ENCODE results near the gene ITGBL1. TPM values are rescaled to one million over a fixed set of nuclear protein-coding genes. Genes with fewer than 3 reads are reported as not detected.

ITGBL1 gene
- total and polyA plus RNA-seq, 2 donors (not counting 1 experiment from before 2014, with no cell fraction given), result not detected

DNA sequence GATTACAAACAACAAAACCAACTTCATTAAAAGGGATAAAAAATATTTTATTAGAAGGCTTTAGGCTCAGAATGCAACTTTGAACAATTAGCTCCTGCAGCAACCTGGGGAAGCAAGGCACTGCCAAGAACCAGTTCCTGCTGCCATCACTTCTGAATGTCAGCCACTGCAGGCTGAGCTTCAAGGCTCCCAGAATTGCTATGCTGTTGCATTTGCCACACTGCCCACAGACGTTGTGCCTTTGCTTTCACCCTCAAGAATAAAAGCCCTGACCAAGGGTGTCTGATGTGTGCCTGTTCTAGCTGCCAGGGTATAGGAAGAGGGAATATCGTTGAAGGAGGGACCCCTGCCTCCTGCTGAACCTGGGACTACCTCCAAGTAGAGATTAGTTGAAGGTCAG, 238.4 kb downstream of the ITGBL1 start:
- H3K9me3 Mint-ChIP-seq (ENCODE audit: insufficient read depth), result no peaks in the 10 kb centered on the region
- Histone ChIP-seq H3K4me2 (replicated peaks; ENCODE audit: low read depth, low read length, poor library complexity, severe bottlenecking) (no peak overlapping the region), H3K36me3 (replicated peaks in 1 of 2; ENCODE audit: control extremely low read depth in 1 of 2, control insufficient read depth in 1 of 2, extremely low read depth in 1 of 2, insufficient read depth in 2 of 2, low read length in 1 of 2) (no peaks in the 10 kb centered on the region), H3K27me3 (replicated peaks in 1 of 4; ENCODE audit: control extremely low read depth in 1 of 4, control insufficient read depth in 3 of 4, insufficient read depth in 4 of 4, low read length in 3 of 4) (no peaks in the 10 kb centered on the region), H4K20me1 (ENCODE audit: control insufficient read depth, insufficient read depth, low read length, poor library complexity, severe bottlenecking) (no peaks in the 10 kb centered on the region), H3K79me2 (ENCODE audit: control insufficient read depth, insufficient read depth, low read length) (no peaks in the 10 kb centered on the region), H3K4me3 (ENCODE audit: control extremely low read depth in 1 of 5, extremely low read depth in 1 of 5, insufficient read depth in 1 of 5, low read depth in 2 of 5, low read length in 4 of 5) (no peak overlapping the region), H3K27ac (ENCODE audit: low read length in 2 of 2) (no peak overlapping the region), H2AFZ (ENCODE audit: insufficient read depth, low read depth, low read length, poor library complexity, severe bottlenecking) (no peak overlapping the region), H3K4me1 (ENCODE audit: control insufficient read depth in 2 of 2, insufficient read depth in 2 of 2, low read length in 2 of 2) (no peaks in the 10 kb centered on the region), H3K9ac (ENCODE audit: low read length) (no peak overlapping the region), H3K9me3 (ENCODE audit: control extremely low read depth in 1 of 3, control insufficient read depth in 2 of 3, insufficient read depth in 1 of 3, low read length in 2 of 3) (no peaks in the 10 kb centered on the region)
- intact Hi-C loops (cut with micrococcal nuclease), result no loop called here
- H3K4me3 Mint-ChIP-seq, result no peak overlapping the region
- no peak for DNase-seq
- TF ChIP-seq EZH2 (IDR thresholded peaks at IDR 0.05; ENCODE audit: borderline replicate concordance, insufficient read depth, low read depth, low read length, poor library complexity, severe bottlenecking), result no peak
- TF ChIP-seq CTCF (IDR thresholded peaks at IDR 0.05), result no peak
- no peak overlapping the region for H3K27ac Mint-ChIP-seq
- no peak for ATAC-seq (ENCODE audit: low read depth)
- CTCF ChIA-PET, result no interaction called here
- 80% methylated on average over 1 of the region's 2 CpGs for WGBS (ENCODE audit: insufficient coverage)
- no peaks in the 10 kb centered on the region for H3K27me3 Mint-ChIP-seq
- POLR2A ChIA-PET, result no interaction called here
- H3K4me1 Mint-ChIP-seq, result no peaks in the 10 kb centered on the region

- H2AFZ ChIP-seq (ENCODE audit: insufficient read depth, low read depth, low read length, poor library complexity, severe bottlenecking), result no peak overlapping the region
- H3K27me3 ChIP-seq (replicated peaks in 1 of 4; ENCODE audit: control extremely low read depth in 1 of 4, control insufficient read depth in 3 of 4, insufficient read depth in 4 of 4, low read length in 3 of 4), result no peaks in the 10 kb centered on the region
- no peaks in the 10 kb centered on the region for H3K79me2 ChIP-seq (ENCODE audit: control insufficient read depth, insufficient read depth, low read length)
- H3K4me2 ChIP-seq (replicated peaks; ENCODE audit: low read depth, low read length, poor library complexity, severe bottlenecking), result no peak overlapping the region
- H3K27ac ChIP-seq (ENCODE audit: low read length in 2 of 2), result no peak overlapping the region
- H3K4me3 ChIP-seq (ENCODE audit: control extremely low read depth in 1 of 5, extremely low read depth in 1 of 5, insufficient read depth in 1 of 5, low read depth in 2 of 5, low read length in 4 of 5), result no peak overlapping the region
- Mint-ChIP-seq H3K4me3 (no peak overlapping the region), H3K9me3 (ENCODE audit: insufficient read depth) (no peaks in the 10 kb centered on the region), H3K4me1 (no peaks in the 10 kb centered on the region), H3K27me3 (no peaks in the 10 kb centered on the region), H3K27ac (no peak overlapping the region)
- H4K20me1 ChIP-seq (ENCODE audit: control insufficient read depth, insufficient read depth, low read length, poor library complexity, severe bottlenecking), result no peaks in the 10 kb centered on the region
- H3K36me3 ChIP-seq (replicated peaks in 1 of 2; ENCODE audit: control extremely low read depth in 1 of 2, control insufficient read depth in 1 of 2, extremely low read depth in 1 of 2, insufficient read depth in 2 of 2, low read length in 1 of 2), result no peaks in the 10 kb centered on the region
- TF ChIP-seq CTCF (IDR thresholded peaks at IDR 0.05), result no peak
- no peak for TF ChIP-seq EZH2 (IDR thresholded peaks at IDR 0.05; ENCODE audit: borderline replicate concordance, insufficient read depth, low read depth, low read length, poor library complexity, severe bottlenecking)
- WGBS (ENCODE audit: insufficient coverage), result 80% methylated on average over 1 of the region's 3 CpGs
- ChIA-PET CTCF (no interaction called here), POLR2A (no interaction called here)
- DNase-seq, result no peak
- H3K9me3 ChIP-seq (ENCODE audit: control extremely low read depth in 1 of 3, control insufficient read depth in 2 of 3, insufficient read depth in 1 of 3, low read length in 2 of 3), result no peaks in the 10 kb centered on the region
- intact Hi-C loops (cut with micrococcal nuclease), result no loop called here
- ATAC-seq (ENCODE audit: low read depth), result no peak
- no peak overlapping the region for H3K9ac ChIP-seq (ENCODE audit: low read length)
- no peaks in the 10 kb centered on the region for H3K4me1 ChIP-seq (ENCODE audit: control insufficient read depth in 2 of 2, insufficient read depth in 2 of 2, low read length in 2 of 2)
Measured at GRCh38 chr13:101691341-101691860, 238.9 kb downstream of the ITGBL1 start.

All from B cell (primary cell).